Measurements from ENCODE around the gene CWH43.
"Not testable (repeated sequence)": the region's sequence is repeated elsewhere in the genome, so short reads cannot be mapped to it uniquely, and the experiment has no call there.

Gene CWH43

GRCh38 chr4:49098034-49098759, 112.1 kb downstream of the CWH43 start:
- H3K9ac ChIP-seq (ENCODE audit: low read depth, low read length); H3K4me3 ChIP-seq (ENCODE audit: low read depth, low read length); H3K27me3 ChIP-seq (ENCODE audit: control insufficient read depth, insufficient read depth, low read length); H3K4me1 ChIP-seq (ENCODE audit: control insufficient read depth, insufficient read depth, low read length); H3K36me3 ChIP-seq (ENCODE audit: control insufficient read depth, insufficient read depth, low read length): not testable (repeated sequence)
- H3K9me3 ChIP-seq (ENCODE audit: control insufficient read depth, insufficient read depth, low read length) = peaks cover 49% of the 10 kb centered on the region

GRCh38 chr4:49099831-49100444, 113.9 kb downstream of the CWH43 start:
- H3K4me1 ChIP-seq (ENCODE audit: control insufficient read depth, insufficient read depth, low read length); H3K4me3 ChIP-seq (ENCODE audit: low read depth, low read length); H3K27me3 ChIP-seq (ENCODE audit: control insufficient read depth, insufficient read depth, low read length); H3K36me3 ChIP-seq (ENCODE audit: control insufficient read depth, insufficient read depth, low read length); H3K9ac ChIP-seq (ENCODE audit: low read depth, low read length): not testable (repeated sequence)
- H3K9me3 ChIP-seq (ENCODE audit: control insufficient read depth, insufficient read depth, low read length) = peaks cover 65% of the 10 kb centered on the region

- H3K9ac ChIP-seq (ENCODE audit: low read depth, low read length); H3K4me1 ChIP-seq (ENCODE audit: control insufficient read depth, insufficient read depth, low read length); H3K4me3 ChIP-seq (ENCODE audit: low read depth, low read length); H3K27me3 ChIP-seq (ENCODE audit: control insufficient read depth, insufficient read depth, low read length); H3K36me3 ChIP-seq (ENCODE audit: control insufficient read depth, insufficient read depth, low read length): not testable (repeated sequence)
- peaks cover 65% of the 10 kb centered on the region for H3K9me3 ChIP-seq (ENCODE audit: control insufficient read depth, insufficient read depth, low read length)
Measured at GRCh38 chr4:49102344-49102898, 116.3 kb downstream of the CWH43 start.

GRCh38 chr4:49103436-49104136, 117.5 kb downstream of the CWH43 start:
- H3K4me3 ChIP-seq (ENCODE audit: low read depth, low read length); H3K9ac ChIP-seq (ENCODE audit: low read depth, low read length); H3K4me1 ChIP-seq (ENCODE audit: control insufficient read depth, insufficient read depth, low read length); H3K27me3 ChIP-seq (ENCODE audit: control insufficient read depth, insufficient read depth, low read length); H3K36me3 ChIP-seq (ENCODE audit: control insufficient read depth, insufficient read depth, low read length): not testable (repeated sequence)
- peaks cover 65% of the 10 kb centered on the region for H3K9me3 ChIP-seq (ENCODE audit: control insufficient read depth, insufficient read depth, low read length)

- H3K4me3 ChIP-seq (ENCODE audit: low read depth, low read length); H3K36me3 ChIP-seq (ENCODE audit: control insufficient read depth, insufficient read depth, low read length); H3K4me1 ChIP-seq (ENCODE audit: control insufficient read depth, insufficient read depth, low read length); H3K9ac ChIP-seq (ENCODE audit: low read depth, low read length); H3K27me3 ChIP-seq (ENCODE audit: control insufficient read depth, insufficient read depth, low read length): not testable (repeated sequence)
- H3K9me3 ChIP-seq (ENCODE audit: control insufficient read depth, insufficient read depth, low read length) = peaks cover 59% of the 10 kb centered on the region
Measured at GRCh38 chr4:49104231-49104930, 118.3 kb downstream of the CWH43 start.

- peaks cover 59% of the 10 kb centered on the region for H3K9me3 ChIP-seq (ENCODE audit: control insufficient read depth, insufficient read depth, low read length)
- H3K9ac ChIP-seq (ENCODE audit: low read depth, low read length); H3K4me1 ChIP-seq (ENCODE audit: control insufficient read depth, insufficient read depth, low read length); H3K4me3 ChIP-seq (ENCODE audit: low read depth, low read length); H3K36me3 ChIP-seq (ENCODE audit: control insufficient read depth, insufficient read depth, low read length); H3K27me3 ChIP-seq (ENCODE audit: control insufficient read depth, insufficient read depth, low read length): not testable (repeated sequence)
Measured at GRCh38 chr4:49105248-49105904, 119.3 kb downstream of the CWH43 start.

GRCh38 chr4:49107262-49107661, 121.2 kb downstream of the CWH43 start:
- H3K36me3 ChIP-seq (ENCODE audit: control insufficient read depth, insufficient read depth, low read length); H3K27me3 ChIP-seq (ENCODE audit: control insufficient read depth, insufficient read depth, low read length); H3K4me1 ChIP-seq (ENCODE audit: control insufficient read depth, insufficient read depth, low read length); H3K4me3 ChIP-seq (ENCODE audit: low read depth, low read length); H3K9ac ChIP-seq (ENCODE audit: low read depth, low read length): not testable (repeated sequence)
- H3K9me3 ChIP-seq (ENCODE audit: control insufficient read depth, insufficient read depth, low read length) = peaks cover 71% of the 10 kb centered on the region

- H3K36me3 ChIP-seq (ENCODE audit: control insufficient read depth, insufficient read depth, low read length); H3K27me3 ChIP-seq (ENCODE audit: control insufficient read depth, insufficient read depth, low read length); H3K4me1 ChIP-seq (ENCODE audit: control insufficient read depth, insufficient read depth, low read length); H3K9ac ChIP-seq (ENCODE audit: low read depth, low read length): not testable (repeated sequence)
- peak overlapping the region; percentile 0 for H3K4me3 ChIP-seq (ENCODE audit: low read depth, low read length)
- H3K9me3 ChIP-seq (ENCODE audit: control insufficient read depth, insufficient read depth, low read length) = peaks cover 70% of the 10 kb centered on the region
Measured at GRCh38 chr4:49108183-49108978, 122.3 kb downstream of the CWH43 start.

- H3K36me3 ChIP-seq (ENCODE audit: control insufficient read depth, insufficient read depth, low read length); H3K9ac ChIP-seq (ENCODE audit: low read depth, low read length); H3K27me3 ChIP-seq (ENCODE audit: control insufficient read depth, insufficient read depth, low read length); H3K4me3 ChIP-seq (ENCODE audit: low read depth, low read length); H3K4me1 ChIP-seq (ENCODE audit: control insufficient read depth, insufficient read depth, low read length): not testable (repeated sequence)
- peaks cover 62% of the 10 kb centered on the region for H3K9me3 ChIP-seq (ENCODE audit: control insufficient read depth, insufficient read depth, low read length)
Measured at GRCh38 chr4:49109567-49110166, 123.6 kb downstream of the CWH43 start.

- not testable (repeated sequence) for H3K4me3 ChIP-seq (ENCODE audit: low read depth, low read length); H3K36me3 ChIP-seq (ENCODE audit: control insufficient read depth, insufficient read depth, low read length); H3K27me3 ChIP-seq (ENCODE audit: control insufficient read depth, insufficient read depth, low read length); H3K9ac ChIP-seq (ENCODE audit: low read depth, low read length); H3K4me1 ChIP-seq (ENCODE audit: control insufficient read depth, insufficient read depth, low read length)
- peaks cover 63% of the 10 kb centered on the region for H3K9me3 ChIP-seq (ENCODE audit: control insufficient read depth, insufficient read depth, low read length)
Measured at GRCh38 chr4:49110579-49110978, 124.5 kb downstream of the CWH43 start.
